ENCODE results near the gene CLPTM1L.

DNA sequence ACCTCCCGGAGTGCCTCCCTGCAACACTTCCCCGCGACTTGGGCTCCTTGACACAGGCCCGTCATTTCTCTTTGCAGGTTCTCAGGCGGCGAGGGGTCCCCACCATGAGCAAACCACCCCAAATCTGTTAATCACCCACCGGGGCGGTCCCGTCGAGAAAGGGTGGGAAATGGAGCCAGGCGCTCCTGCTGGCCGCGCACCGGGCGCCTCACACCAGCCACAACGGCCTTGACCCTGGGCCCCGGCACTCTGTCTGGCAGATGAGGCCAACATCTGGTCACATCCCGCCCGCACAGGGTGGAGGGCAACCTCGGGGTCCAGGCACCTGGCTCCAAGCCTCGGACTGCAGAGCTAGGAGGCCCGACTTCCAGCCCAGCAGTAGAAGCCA lies 49.3 kb downstream of the CLPTM1L start:
- TF ChIP-seq, protein P1, sequence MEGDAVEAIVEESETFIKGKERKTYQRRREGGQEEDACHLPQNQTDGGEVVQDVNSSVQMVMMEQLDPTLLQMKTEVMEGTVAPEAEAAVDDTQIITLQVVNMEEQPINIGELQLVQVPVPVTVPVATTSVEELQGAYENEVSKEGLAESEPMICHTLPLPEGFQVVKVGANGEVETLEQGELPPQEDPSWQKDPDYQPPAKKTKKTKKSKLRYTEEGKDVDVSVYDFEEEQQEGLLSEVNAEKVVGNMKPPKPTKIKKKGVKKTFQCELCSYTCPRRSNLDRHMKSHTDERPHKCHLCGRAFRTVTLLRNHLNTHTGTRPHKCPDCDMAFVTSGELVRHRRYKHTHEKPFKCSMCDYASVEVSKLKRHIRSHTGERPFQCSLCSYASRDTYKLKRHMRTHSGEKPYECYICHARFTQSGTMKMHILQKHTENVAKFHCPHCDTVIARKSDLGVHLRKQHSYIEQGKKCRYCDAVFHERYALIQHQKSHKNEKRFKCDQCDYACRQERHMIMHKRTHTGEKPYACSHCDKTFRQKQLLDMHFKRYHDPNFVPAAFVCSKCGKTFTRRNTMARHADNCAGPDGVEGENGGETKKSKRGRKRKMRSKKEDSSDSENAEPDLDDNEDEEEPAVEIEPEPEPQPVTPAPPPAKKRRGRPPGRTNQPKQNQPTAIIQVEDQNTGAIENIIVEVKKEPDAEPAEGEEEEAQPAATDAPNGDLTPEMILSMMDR (IDR thresholded peaks at IDR 0.05) = no peak
- no peak for TF ChIP-seq ZFX (IDR thresholded peaks at IDR 0.05; ENCODE audit: borderline replicate concordance)
